Cardiac fibroblast (primary cell): ENCODE measurements around the gene NR2C2.

ENCODE experiments used
- DNase-seq, 2 donors: peaks; one replicate each; pipeline versions ENCODE4 v3.0.0 to v3.0.0-alpha.2; 2010; ENCODE audit warnings: low read depth in 2 of 2
- H3K4me3 ChIP-seq, 2 donors: replicated peaks in 1 of 2; 1 replicate in 1 of 2; 2 replicates in 1 of 2; pipeline ENCODE4 v1.5.1; 2011; ENCODE audit warnings: low read depth in 2 of 2, low read length in 2 of 2, mild to moderate bottlenecking in 2 of 2, moderate library complexity in 1 of 2
- TF ChIP-seq, protein P1 (sequence below): IDR thresholded peaks from one replicate; pipeline ENCODE4 v1.5.1; 2011; ENCODE audit warnings: low read depth, mild to moderate bottlenecking, low read length, inconsistent platforms

NR2C2 gene

DNA sequence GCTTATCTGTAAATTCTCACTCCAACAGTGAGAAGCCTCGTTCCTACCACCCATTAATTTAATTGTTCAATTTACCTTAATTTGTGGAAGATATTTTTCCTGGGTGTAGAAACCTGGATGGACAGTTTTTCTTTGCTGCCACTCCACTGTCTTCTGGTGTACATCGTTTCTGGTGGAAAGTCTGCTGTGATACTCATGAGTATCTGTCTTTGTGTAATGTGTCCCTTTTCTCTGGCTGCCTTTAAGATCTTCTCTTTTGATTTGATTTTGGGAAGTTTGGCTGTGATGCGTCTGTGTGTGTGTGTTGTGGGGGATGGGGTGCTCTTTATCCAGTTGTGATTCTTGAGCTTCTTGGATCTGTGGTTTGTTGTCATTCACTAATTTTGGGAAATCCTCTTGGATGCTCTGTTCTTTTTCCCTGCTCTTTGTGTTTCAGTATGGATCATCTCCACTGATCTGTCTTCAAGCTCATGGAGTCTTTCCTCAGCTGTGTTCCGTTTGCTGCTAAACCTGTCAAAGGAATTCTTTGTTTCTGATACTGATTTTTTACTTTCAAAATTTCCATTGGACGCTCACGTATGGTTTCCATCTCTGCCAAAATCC lies 42.2 kb upstream of the NR2C2 start:
- DNase-seq: no peak
- no peak overlapping the region for H3K4me3 ChIP-seq
- TF ChIP-seq, protein P1, sequence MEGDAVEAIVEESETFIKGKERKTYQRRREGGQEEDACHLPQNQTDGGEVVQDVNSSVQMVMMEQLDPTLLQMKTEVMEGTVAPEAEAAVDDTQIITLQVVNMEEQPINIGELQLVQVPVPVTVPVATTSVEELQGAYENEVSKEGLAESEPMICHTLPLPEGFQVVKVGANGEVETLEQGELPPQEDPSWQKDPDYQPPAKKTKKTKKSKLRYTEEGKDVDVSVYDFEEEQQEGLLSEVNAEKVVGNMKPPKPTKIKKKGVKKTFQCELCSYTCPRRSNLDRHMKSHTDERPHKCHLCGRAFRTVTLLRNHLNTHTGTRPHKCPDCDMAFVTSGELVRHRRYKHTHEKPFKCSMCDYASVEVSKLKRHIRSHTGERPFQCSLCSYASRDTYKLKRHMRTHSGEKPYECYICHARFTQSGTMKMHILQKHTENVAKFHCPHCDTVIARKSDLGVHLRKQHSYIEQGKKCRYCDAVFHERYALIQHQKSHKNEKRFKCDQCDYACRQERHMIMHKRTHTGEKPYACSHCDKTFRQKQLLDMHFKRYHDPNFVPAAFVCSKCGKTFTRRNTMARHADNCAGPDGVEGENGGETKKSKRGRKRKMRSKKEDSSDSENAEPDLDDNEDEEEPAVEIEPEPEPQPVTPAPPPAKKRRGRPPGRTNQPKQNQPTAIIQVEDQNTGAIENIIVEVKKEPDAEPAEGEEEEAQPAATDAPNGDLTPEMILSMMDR: no peak

DNA sequence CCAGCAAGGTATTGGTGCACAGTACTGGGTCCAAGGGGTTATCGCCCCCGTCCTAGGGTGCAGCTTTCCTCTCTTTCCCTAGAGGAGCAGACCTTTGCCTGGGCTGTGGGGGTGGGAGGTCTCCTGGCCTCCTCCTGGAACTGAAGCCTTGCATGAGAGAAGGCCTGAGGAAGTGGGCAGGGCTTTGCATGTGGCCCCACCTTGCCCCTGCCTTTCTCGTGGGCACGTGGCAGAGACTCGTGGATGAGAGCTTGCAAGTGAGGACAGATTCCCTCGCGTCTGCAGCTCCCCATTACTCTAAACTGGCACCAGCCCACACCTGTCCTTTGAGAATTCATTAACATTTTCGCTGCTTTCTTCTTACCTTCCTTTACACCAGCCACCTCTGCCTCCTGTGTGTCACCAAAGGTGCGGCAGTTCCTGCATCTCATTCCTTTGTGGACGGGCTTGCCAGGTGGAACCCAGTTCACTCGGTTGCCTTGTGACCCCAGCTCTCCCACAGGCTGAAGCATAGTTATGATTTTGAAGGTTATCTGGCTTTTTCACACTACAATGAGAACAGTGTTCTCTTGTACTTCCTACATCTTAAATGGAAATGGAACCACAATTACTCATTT lies 40.9 kb upstream of the NR2C2 start:
- TF ChIP-seq, protein P1: no peak

DNA sequence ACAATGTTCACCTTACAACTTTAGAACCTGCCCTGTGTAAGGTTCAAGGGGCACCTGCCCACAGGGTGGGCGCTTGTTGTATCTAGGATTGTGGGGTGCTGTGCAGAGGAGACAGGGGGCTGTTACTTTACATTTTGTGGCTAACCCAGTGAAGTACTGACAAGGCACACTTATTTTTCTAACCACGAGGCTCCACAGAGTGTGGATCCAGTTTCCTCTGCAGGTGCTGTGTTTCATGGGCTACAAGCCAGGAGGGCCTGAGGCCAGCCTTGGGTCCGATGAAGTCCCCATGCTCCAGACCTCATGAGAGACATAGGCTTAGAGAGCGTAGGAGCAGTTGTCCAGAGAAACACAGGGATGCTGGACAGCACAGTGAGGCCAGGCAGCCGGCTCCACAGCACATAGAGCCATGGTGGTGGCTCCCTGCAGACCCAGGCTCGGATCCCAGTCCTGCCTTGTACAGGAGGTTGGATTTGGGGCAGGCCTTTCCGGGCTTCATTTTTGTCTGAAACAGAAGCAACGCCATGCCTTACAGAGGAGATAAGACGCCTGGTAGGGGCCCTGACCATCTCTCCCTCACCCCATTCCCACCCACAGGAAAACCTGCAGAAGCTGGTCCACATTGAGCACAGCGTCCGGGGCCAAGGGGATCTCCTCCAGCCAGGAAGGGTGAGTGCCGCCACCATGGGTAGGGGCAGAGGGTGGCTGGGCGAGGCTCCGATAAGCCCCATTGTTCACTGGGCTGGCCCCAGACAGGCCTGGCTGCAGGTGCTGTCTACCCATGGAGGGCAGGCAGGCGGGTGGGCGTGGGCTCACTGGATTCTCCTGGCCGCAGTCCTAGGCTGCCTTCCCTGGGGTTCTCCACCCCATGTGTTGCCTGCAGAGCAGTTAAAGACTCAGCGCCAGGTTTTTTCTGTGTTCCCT lies 40.1 kb upstream of the NR2C2 start:
- H3K4me3 ChIP-seq: no peak overlapping the region
- TF ChIP-seq, protein P1: no peak
- DNase-seq: no peak

More for the DNA sequence above, 40.9 kb upstream of the NR2C2 start:
- no peak overlapping the region for H3K4me3 ChIP-seq
- DNase-seq: no peak

- H3K4me3 ChIP-seq: no peak overlapping the region
- TF ChIP-seq, protein P1: no peak
- DNase-seq: no peak
Observed at GRCh38 chr3:14909250-14909649, 38.1 kb upstream of the NR2C2 start.

- DNase-seq: no peak
- TF ChIP-seq, protein P1: no peak
- H3K4me3 ChIP-seq: no peak overlapping the region
Observed at GRCh38 chr3:14911651-14912050, 35.7 kb upstream of the NR2C2 start.

- TF ChIP-seq, protein P1: no peak
- H3K4me3 ChIP-seq: no peak overlapping the region
- DNase-seq: no peak
Observed at GRCh38 chr3:14913071-14913925, 34.1 kb upstream of the NR2C2 start.
